Spleen (tissue), 11 donors: Measurements from ENCODE around the gene YPEL1. TPM values are rescaled to one million over a fixed set of nuclear protein-coding genes. Genes with fewer than 3 reads are reported as not detected.
A peak's percentile ranks its signal among the peaks of the same experiment; 100 is the strongest.

Experiments used
- DNase-seq: peaks from one replicate; pipeline ENCODE4 v3.0.0-alpha.2; 2020
- H3K27ac ChIP-seq, 8 donors: fragments of 200-600 bp; sonication (generic) in 7 of 8; 1 replicate in 4 of 8; 2 replicates in 4 of 8; pipeline versions ENCODE4 v1.5.0 to v1.8.0; 2016 to 2021; ENCODE audit warnings: inconsistent platforms in 4 of 8, mild to moderate bottlenecking in 4 of 8, moderate library complexity in 1 of 8
- H3K27me3 ChIP-seq, 7 donors: fragments of 200-600 bp; sonication (generic) in 6 of 7; replicated peaks in 1 of 7; 1 replicate in 4 of 7; 2 replicates in 3 of 7; pipeline versions ENCODE4 v1.5.0 to v1.8.0; 2016 to 2021; ENCODE audit warnings: inconsistent platforms in 3 of 7, mild to moderate bottlenecking in 1 of 7
- H3K36me3 ChIP-seq, 6 donors: fragments of 200-600 bp; sonication (generic) in 5 of 6; 1 replicate in 4 of 6; 2 replicates in 2 of 6; pipeline versions ENCODE4 v1.5.0 to v1.8.0; 2016 to 2021; ENCODE audit warnings: inconsistent platforms in 2 of 6
- H3K4me1 ChIP-seq, 6 donors: fragments of 200-600 bp; sonication (generic) in 5 of 6; 1 replicate in 3 of 6; 2 replicates in 3 of 6; pipeline versions ENCODE4 v1.5.0 to v1.8.0; 2016 to 2021; ENCODE audit warnings: inconsistent platforms in 3 of 6
- H3K4me3 ChIP-seq, 8 donors: fragments of 200-600 bp; sonication (generic) in 7 of 8; 1 replicate in 4 of 8; 2 replicates in 4 of 8; pipeline versions ENCODE4 v1.5.0 to v1.8.0; 2016 to 2021; ENCODE audit warnings: inconsistent platforms in 4 of 8, mild to moderate bottlenecking in 4 of 8, moderate library complexity in 2 of 8
- H3K9me3 ChIP-seq, 8 donors: fragments of 200-600 bp; sonication (generic) in 7 of 8; 1 replicate in 4 of 8; 2 replicates in 4 of 8; pipeline versions ENCODE4 v1.5.0 to v1.8.0; 2016 to 2021; ENCODE audit warnings: inconsistent platforms in 4 of 8
- CTCF ChIP-seq, 11 experiments: fragments of 200-600 bp in 7 of 11; fragments of 450-650 bp in 4 of 11; sonication (generic) in 4 of 11; IDR thresholded peaks in 8 of 11; conservative IDR thresholded peaks in 3 of 11; 1 replicate in 7 of 11; 2 replicates in 4 of 11; pipeline versions ENCODE4 v1.4.0 to v1.8.0; 2016 to 2021; ENCODE audit warnings: antibody characterized with exemption in 11 of 11, inconsistent platforms in 4 of 11, mild to moderate bottlenecking in 1 of 11
- POLR2A ChIP-seq, 3 donors: fragments of 450-650 bp; IDR thresholded peaks; one replicate each; pipeline ENCODE4 v1.5.1; 2017; ENCODE audit warnings: antibody characterized with exemption in 3 of 3, mild to moderate bottlenecking in 1 of 3
- POLR2AphosphoS5 ChIP-seq, 3 donors: sonication (generic); formaldehyde crosslinking; IDR thresholded peaks; one replicate each; pipeline ENCODE4 v1.5.1; 2017; ENCODE audit warnings: antibody characterized with exemption in 3 of 3
- WGBS, 5 donors: extraction: QIAGEN DNeasy Blood & Tissue Kit in 3 of 5; methylation state at CpG; one replicate each; pipeline versions ENCODE4 v1.1.5 to v1.1.7; 2013 to 2018; 5-methylcytosine and 5-hydroxymethylcytosine counted together
- intact Hi-C: fragments of 100-400 bp; cut with DNase I; formaldehyde crosslinking; loops from one replicate; pipeline ENCODE4 v1.15.0; 2023; ENCODE audit warnings: low total_unique reads
- polyA plus RNA-seq, 3 donors: library from polyadenylated mRNA; stranded (reverse); fragments of 200-250 nt; gene quantifications; one replicate each; pipeline ENCODE4 v1.2.1, GENCODE V29; 2013
- total RNA-seq, 7 donors: library from RNA; depleted of rRNA in 3 of 7; stranded (reverse); fragments of >200 nt in 3 of 7; fragmentation: NEBNext Ultra II Directional in 4 of 7; extraction: Animal tissue kit (Norgen Biotek cat#: 25700) in 4 of 7; gene quantifications; one replicate each; pipeline versions ENCODE4 v1.1.0 to v1.2.1, GENCODE V29; 2016 to 2021
- donor health status: healthy with polysubstance abuse.
- donor health status: DM: no; HTN: no; CAD: no; lungs with moderate emphysema.
- donor health status: DM: no; HTN: no; CAD: no.
- donor health status: Bipolar disorder and iron deficiency.
- donor health status: healthy.
- donor health status: DM: no; HTN: no; CAD: no.
- donor health status: DM: yes; HTN: yes; CAD: no.

YPEL1 gene
- total and polyA plus RNA-seq, 10 donors, result 4.8 to 21.3 (median 11.0) TPM

GRCh38 chr22:21738081-21738480, 2.5 kb upstream of the YPEL1 start:
- Histone ChIP-seq H3K4me1 (peaks cover 9 to 37% (median 22%) of the 10 kb centered on the region in 6 donors), H3K4me3 (no peak overlapping the region), H3K36me3 (no peaks in the 10 kb centered on the region), H3K9me3 (no peaks in the 10 kb centered on the region), H3K27me3 (no peaks in the 10 kb centered on the region), H3K27ac (no peak overlapping the region)
- DNase-seq, result no peak
- TF ChIP-seq POLR2AphosphoS5 (IDR thresholded peaks at IDR 0.05), result no peak
- no peak for TF ChIP-seq CTCF (IDR thresholded peaks at IDR 0.05 in 8 of 11, conservative IDR thresholded peaks at IDR 0.05 in 3 of 11)
- no peak for TF ChIP-seq POLR2A (IDR thresholded peaks at IDR 0.05)
- 77 to 90% (median 82%) methylated on average over 8 of the region's 8 CpGs for WGBS, 5 donors
- intact Hi-C loops, result no loop called here

DNA sequence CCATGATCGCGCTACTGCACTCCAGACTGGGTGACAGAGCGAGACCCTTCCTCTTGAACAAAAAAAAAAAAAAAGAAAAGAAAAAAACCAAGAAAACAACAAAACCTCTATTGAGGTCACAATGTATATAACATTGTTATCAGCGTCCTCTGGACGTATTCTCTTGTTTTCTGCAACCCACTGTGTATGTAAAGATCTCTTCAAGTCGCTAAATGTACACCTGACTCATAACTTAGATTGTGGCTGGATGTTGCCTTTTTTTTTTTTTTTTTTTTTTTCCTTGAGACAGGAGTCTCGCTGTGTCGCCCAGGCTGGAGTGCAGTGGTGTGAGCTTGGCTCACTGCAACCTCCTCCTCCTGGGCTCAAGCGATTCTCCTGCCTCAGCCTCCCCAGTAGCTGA, 1.4 kb upstream of the YPEL1 start:
- TF ChIP-seq POLR2A (IDR thresholded peaks at IDR 0.05) (no peak), CTCF (IDR thresholded peaks at IDR 0.05 in 8 of 11, conservative IDR thresholded peaks at IDR 0.05 in 3 of 11) (no peak), POLR2AphosphoS5 (IDR thresholded peaks at IDR 0.05) (no peak)
- no peaks in the 10 kb centered on the region for H3K9me3 ChIP-seq
- no peak overlapping the region for H3K4me3 ChIP-seq
- peaks cover 9 to 37% (median 22%) of the 10 kb centered on the region in 6 donors for H3K4me1 ChIP-seq
- H3K36me3 ChIP-seq, result no peaks in the 10 kb centered on the region
- 71 to 91% (median 87%) methylated on average over 9 of the region's 9 CpGs for WGBS, 5 donors
- H3K27ac ChIP-seq, result no peak overlapping the region
- H3K27me3 ChIP-seq, result no peaks in the 10 kb centered on the region
- intact Hi-C loops, result no loop called here
- DNase-seq, result no peak

GRCh38 chr22:21736084-21736642, 569 bp upstream of the YPEL1 start:
- H3K4me1 ChIP-seq, result peaks cover 9 to 37% (median 22%) of the 10 kb centered on the region in 6 donors

More at GRCh38 chr22:21736084-21736642, 569 bp upstream of the YPEL1 start:
- intact Hi-C loops, result no loop called here
- TF ChIP-seq CTCF (IDR thresholded peaks at IDR 0.05 in 8 of 11, conservative IDR thresholded peaks at IDR 0.05 in 3 of 11) (no peak), POLR2A (IDR thresholded peaks at IDR 0.05) (no peak), POLR2AphosphoS5 (IDR thresholded peaks at IDR 0.05) (peak in 1 of 3 donors; percentile 8)
- Histone ChIP-seq H3K27ac (peak overlapping the region in 5 of 8 donors; percentile 55 to 94 (median 90)), H3K27me3 (no peaks in the 10 kb centered on the region), H3K4me3 (peak overlapping the region; percentile 54 to 92 (median 70)), H3K36me3 (no peaks in the 10 kb centered on the region), H3K9me3 (no peaks in the 10 kb centered on the region)
- WGBS, 5 donors, result 8 to 14% (median 9%) methylated on average over 37 to 65 of the region's 65 CpGs
- DNase-seq, result no peak
